Sigmoid colon (tissue), 7 donors: ENCODE results near the gene SIDT2. TPM values are rescaled to one million over a fixed set of nuclear protein-coding genes. Genes with fewer than 3 reads are reported as not detected.

Source experiments
- DNase-seq: peaks from one replicate; pipeline ENCODE4 v3.0.0-alpha.2; 2019
- H3K27ac ChIP-seq, 4 donors: fragments of 200-600 bp; sonication (generic); one replicate each; pipeline ENCODE4 v1.5.1; 2016 to 2019; ENCODE audit warnings: mild to moderate bottlenecking in 1 of 4
- H3K27me3 ChIP-seq, 3 donors: fragments of 200-600 bp; sonication (generic); one replicate each; pipeline ENCODE4 v1.5.1; 2019; ENCODE audit warnings: mild to moderate bottlenecking in 1 of 3
- H3K36me3 ChIP-seq, 4 donors: fragments of 200-600 bp; sonication (generic); one replicate each; pipeline ENCODE4 v1.5.1; 2016 to 2019
- H3K4me1 ChIP-seq, 4 donors: fragments of 200-600 bp; sonication (generic); one replicate each; pipeline ENCODE4 v1.5.1; 2017 to 2019
- H3K4me3 ChIP-seq, 4 donors: fragments of 200-600 bp; sonication (generic); one replicate each; pipeline ENCODE4 v1.5.1; 2017 to 2019; ENCODE audit warnings: mild to moderate bottlenecking in 2 of 4, moderate library complexity in 1 of 4
- H3K9me3 ChIP-seq, 4 donors: fragments of 200-600 bp in 3 of 4; sonication (generic) in 3 of 4; one replicate each; pipeline versions ENCODE4 v1.5.1 to v1.6.1; 2013 to 2019
- EP300 ChIP-seq, 4 donors: sonication (generic); formaldehyde crosslinking; IDR thresholded peaks; one replicate each; pipeline ENCODE4 v1.6.1; 2017; ENCODE audit warnings: antibody characterized with exemption in 4 of 4
- POLR2A ChIP-seq, 2 donors: fragments of 450-650 bp; IDR thresholded peaks; one replicate each; pipeline ENCODE4 v1.6.1; 2016; ENCODE audit warnings: antibody characterized with exemption in 2 of 2, mild to moderate bottlenecking in 2 of 2, moderate library complexity in 2 of 2
- POLR2AphosphoS5 ChIP-seq, 4 donors: sonication (generic); formaldehyde crosslinking; IDR thresholded peaks; one replicate each; pipeline ENCODE4 v1.6.1; 2017; ENCODE audit warnings: antibody characterized with exemption in 4 of 4
- WGBS, 2 donors: extraction: QIAGEN DNeasy Blood & Tissue Kit; methylation state at CpG; one replicate each; pipeline ENCODE4 v1.1.7; 2013; 5-methylcytosine and 5-hydroxymethylcytosine counted together
- intact Hi-C: fragments of 100-400 bp; cut with DNase I; formaldehyde crosslinking; loops from one replicate; pipeline ENCODE4 v1.15.1; 2023
- polyA plus RNA-seq, 3 donors: library from polyadenylated mRNA; stranded (reverse); fragments of 200-250 nt; gene quantifications; one replicate each; pipeline ENCODE4 v1.2.3, GENCODE V29; 2013
- total RNA-seq, 4 donors: library from RNA; depleted of rRNA; stranded (reverse); fragments of >200 nt; gene quantifications; one replicate each; pipeline ENCODE4 v1.1.0, GENCODE V29; 2016
- TF ChIP-seq, protein P1 (sequence below), 4 experiments: fragments of 450-650 bp in 3 of 4; fragments of 200-600 bp in 1 of 4; IDR thresholded peaks; one replicate each; pipeline ENCODE4 v1.5.1; 2016 to 2019; ENCODE audit warnings: antibody characterized with exemption in 4 of 4, mild to moderate bottlenecking in 3 of 4, moderate library complexity in 2 of 4
- donor health status: healthy with polysubstance abuse.
- donor health status: Bipolar disorder and iron deficiency.
- donor health status: healthy.

The SIDT2 gene
- total and polyA plus RNA-seq, 7 donors = 7.6 to 50.7 (median 22.1) TPM

DNA sequence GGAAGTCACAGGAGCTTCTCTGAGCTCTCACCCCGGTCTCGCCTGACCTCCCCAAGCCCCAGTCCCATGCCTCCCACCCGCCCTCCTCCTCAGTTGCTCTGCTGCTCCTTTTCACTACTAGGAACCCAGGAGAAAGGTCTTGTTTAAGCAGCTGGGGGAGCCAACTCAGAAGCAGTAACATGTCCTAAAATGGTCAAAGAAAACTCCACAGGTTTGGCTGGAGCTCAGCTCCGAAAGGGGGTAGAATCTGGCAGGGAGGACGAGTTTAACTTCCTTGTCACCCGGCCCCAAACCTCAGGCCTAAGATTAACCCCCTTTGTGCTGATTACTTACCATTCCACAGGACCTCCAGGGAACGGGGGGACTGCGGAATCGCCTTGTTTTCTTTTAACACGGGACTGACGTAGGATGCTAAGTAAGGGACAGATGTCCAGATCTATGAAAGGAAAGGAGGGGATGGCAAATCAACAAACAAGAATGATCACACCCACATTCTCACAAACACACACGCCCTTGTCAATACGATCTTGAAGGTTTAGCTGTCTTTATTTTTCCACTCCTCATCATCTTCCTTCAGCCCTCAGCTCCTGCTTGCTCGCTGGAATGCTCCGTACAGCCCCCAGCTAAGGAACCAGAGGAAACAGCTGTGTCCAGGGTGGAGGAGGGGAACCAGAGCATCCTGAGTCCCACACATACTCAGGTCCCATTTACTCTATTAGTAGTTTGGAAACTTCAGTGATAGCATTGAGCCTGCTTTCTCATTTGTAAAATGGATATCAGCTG lies 39.8 kb downstream of the SIDT2 start:
- DNase-seq = peak; percentile 85
- intact Hi-C loops = no loop called here
- Histone ChIP-seq H3K4me1 (peaks cover 0 to 77% (median 77%) of the 10 kb centered on the region in 4 donors), H3K36me3 (peaks cover 0 to 31% (median 11%) of the 10 kb centered on the region in 4 donors), H3K27me3 (no peaks in the 10 kb centered on the region), H3K4me3 (peak overlapping the region in 3 of 4 donors; percentile 3 to 27 (median 18)), H3K27ac (peak overlapping the region; percentile 89 to 95 (median 91)), H3K9me3 (no peaks in the 10 kb centered on the region)
- TF ChIP-seq POLR2A (IDR thresholded peaks at IDR 0.05) (no peak), POLR2AphosphoS5 (IDR thresholded peaks at IDR 0.05) (peak; percentile 42 to 59 (median 52)), EP300 (IDR thresholded peaks at IDR 0.05) (peak in 1 of 4 donors; percentile 30)
- TF ChIP-seq, protein P1, sequence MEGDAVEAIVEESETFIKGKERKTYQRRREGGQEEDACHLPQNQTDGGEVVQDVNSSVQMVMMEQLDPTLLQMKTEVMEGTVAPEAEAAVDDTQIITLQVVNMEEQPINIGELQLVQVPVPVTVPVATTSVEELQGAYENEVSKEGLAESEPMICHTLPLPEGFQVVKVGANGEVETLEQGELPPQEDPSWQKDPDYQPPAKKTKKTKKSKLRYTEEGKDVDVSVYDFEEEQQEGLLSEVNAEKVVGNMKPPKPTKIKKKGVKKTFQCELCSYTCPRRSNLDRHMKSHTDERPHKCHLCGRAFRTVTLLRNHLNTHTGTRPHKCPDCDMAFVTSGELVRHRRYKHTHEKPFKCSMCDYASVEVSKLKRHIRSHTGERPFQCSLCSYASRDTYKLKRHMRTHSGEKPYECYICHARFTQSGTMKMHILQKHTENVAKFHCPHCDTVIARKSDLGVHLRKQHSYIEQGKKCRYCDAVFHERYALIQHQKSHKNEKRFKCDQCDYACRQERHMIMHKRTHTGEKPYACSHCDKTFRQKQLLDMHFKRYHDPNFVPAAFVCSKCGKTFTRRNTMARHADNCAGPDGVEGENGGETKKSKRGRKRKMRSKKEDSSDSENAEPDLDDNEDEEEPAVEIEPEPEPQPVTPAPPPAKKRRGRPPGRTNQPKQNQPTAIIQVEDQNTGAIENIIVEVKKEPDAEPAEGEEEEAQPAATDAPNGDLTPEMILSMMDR (IDR thresholded peaks at IDR 0.05) = no peak
- 67 to 78% methylated on average over 15 of the region's 15 CpGs for WGBS, 2 donors

GRCh38 chr11:117219001-117219400 lies 40.5 kb downstream of the SIDT2 start:
- intact Hi-C loops = no loop called here
- H3K36me3 ChIP-seq = peaks cover 0 to 29% (median 11%) of the 10 kb centered on the region in 4 donors

DNA sequence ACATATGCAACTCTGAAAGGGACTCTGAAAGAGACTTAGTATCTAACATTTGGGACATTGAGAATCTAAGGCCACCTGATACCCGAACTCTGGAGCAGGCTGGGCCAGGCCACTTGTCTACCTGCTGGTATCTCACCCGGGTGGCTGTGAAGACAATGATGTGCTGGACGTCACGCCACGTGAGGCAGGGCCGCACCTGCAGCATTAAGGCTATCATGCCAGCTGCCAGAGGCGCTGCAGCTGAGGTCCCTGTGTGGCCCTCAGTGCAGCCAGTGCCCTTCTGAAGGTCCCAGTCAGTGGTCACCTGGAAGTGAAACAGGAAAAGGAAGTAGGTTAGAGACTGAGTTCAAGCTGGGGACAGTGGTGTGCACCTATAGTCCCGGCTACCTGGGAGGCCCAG lies 40.9 kb downstream of the SIDT2 start:
- Histone ChIP-seq H3K9me3 (no peaks in the 10 kb centered on the region), H3K27ac (peak overlapping the region; percentile 89 to 95 (median 91)), H3K4me1 (peaks cover 0 to 89% (median 87%) of the 10 kb centered on the region in 4 donors), H3K36me3 (peaks cover 0 to 29% (median 9%) of the 10 kb centered on the region in 4 donors), H3K27me3 (no peaks in the 10 kb centered on the region), H3K4me3 (no peak overlapping the region)
- TF ChIP-seq EP300 (IDR thresholded peaks at IDR 0.05) (no peak), POLR2A (IDR thresholded peaks at IDR 0.05) (no peak)
- DNase-seq = peak; percentile 64
- WGBS, 2 donors = 74 to 87% methylated on average over 8 of the region's 8 CpGs
- intact Hi-C loops = no loop called here

More at GRCh38 chr11:117219001-117219400, 40.5 kb downstream of the SIDT2 start:
- Histone ChIP-seq H3K4me1 (peaks cover 0 to 84% (median 83%) of the 10 kb centered on the region in 4 donors), H3K9me3 (no peaks in the 10 kb centered on the region), H3K4me3 (no peak overlapping the region), H3K27me3 (no peaks in the 10 kb centered on the region), H3K27ac (peak overlapping the region; percentile 89 to 95 (median 91))
- TF ChIP-seq EP300 (IDR thresholded peaks at IDR 0.05) (no peak), POLR2AphosphoS5 (IDR thresholded peaks at IDR 0.05) (peak in 3 of 4 donors; percentile 10 to 43 (median 29)), POLR2A (IDR thresholded peaks at IDR 0.05) (no peak)
- TF ChIP-seq, protein P1 (IDR thresholded peaks at IDR 0.05) = no peak
- WGBS, 2 donors = 93% methylated on average over 9 of the region's 9 CpGs
- peak; percentile 63 for DNase-seq

- DNase-seq = peak; percentile 35
- Histone ChIP-seq H3K27ac (peak overlapping the region; percentile 89 to 95 (median 91)), H3K36me3 (peaks cover 0 to 24% (median 6%) of the 10 kb centered on the region in 4 donors), H3K27me3 (no peaks in the 10 kb centered on the region), H3K4me1 (peaks cover 0 to 94% (median 93%) of the 10 kb centered on the region in 4 donors), H3K4me3 (no peak overlapping the region), H3K9me3 (no peaks in the 10 kb centered on the region)
- WGBS, 2 donors = 37 to 80% methylated on average over 4 of the region's 4 CpGs
- TF ChIP-seq POLR2AphosphoS5 (IDR thresholded peaks at IDR 0.05) (no peak), EP300 (IDR thresholded peaks at IDR 0.05) (no peak), POLR2A (IDR thresholded peaks at IDR 0.05) (no peak)
- intact Hi-C loops = no loop called here
Measured at GRCh38 chr11:117219995-117220394, 41.5 kb downstream of the SIDT2 start.

GRCh38 chr11:117220568-117220967 lies 42.0 kb downstream of the SIDT2 start:
- TF ChIP-seq POLR2A (IDR thresholded peaks at IDR 0.05) = peak; percentile 18 to 22
- TF ChIP-seq, protein P1 (IDR thresholded peaks at IDR 0.05) = no peak
- peak; percentile 61 to 84 (median 82) for TF ChIP-seq POLR2AphosphoS5 (IDR thresholded peaks at IDR 0.05)
- peak in 3 of 4 donors; percentile 22 to 83 (median 56) for TF ChIP-seq EP300 (IDR thresholded peaks at IDR 0.05)
- H3K27ac ChIP-seq = peak overlapping the region; percentile 89 to 95 (median 91)
- no peaks in the 10 kb centered on the region for H3K27me3 ChIP-seq
- peaks cover 0 to 28% (median 8%) of the 10 kb centered on the region in 4 donors for H3K36me3 ChIP-seq
- peaks cover 0 to 99% (median 96%) of the 10 kb centered on the region in 4 donors for H3K4me1 ChIP-seq
- intact Hi-C loops = no loop called here
- peak; percentile 94 for DNase-seq
- 85 to 90% methylated on average over 9 of the region's 9 CpGs for WGBS, 2 donors
- no peaks in the 10 kb centered on the region for H3K9me3 ChIP-seq
- H3K4me3 ChIP-seq = peak overlapping the region in 1 of 4 donors; percentile 10
